HEK293T (cell line): ENCODE data around the gene DMD.

Experiments
- CTCF ChIA-PET: fragments of 350-600 bp; formaldehyde crosslinking; extraction: SDS; loops from one replicate; lab custom pipeline; 2021; ENCODE audit warnings: antibody characterized with exemption, inconsistent platforms; lab: Yijun Ruan, JAX
- POLR2A ChIA-PET: fragments of 350-600 bp; formaldehyde crosslinking; extraction: SDS; loops from one replicate; lab custom pipeline; 2020; ENCODE audit warnings: antibody characterized with exemption, inconsistent platforms; lab: Yijun Ruan, JAX
- DNase-seq: peaks from one replicate; pipeline ENCODE4 v3.0.0; 2012; ENCODE audit warnings: mixed read lengths; ENCODE audit errors: extremely low spot score
- ARNT ChIP-seq: fragments of 450-650 bp; IDR thresholded peaks from 2 replicates; pipeline ENCODE4 v1.6.1; 2017; ENCODE audit warnings: mild to moderate bottlenecking
- BHLHE40 ChIP-seq: fragments of 450-650 bp; IDR thresholded peaks from 2 replicates; pipeline ENCODE4 v1.6.1; 2016; ENCODE audit warnings: mild to moderate bottlenecking, moderate library complexity, borderline replicate concordance
- CTBP1 ChIP-seq: fragments of 450-650 bp; IDR thresholded peaks from 2 replicates; pipeline ENCODE4 v1.6.1; 2016; ENCODE audit warnings: borderline replicate concordance
- ELF4 ChIP-seq: fragments of 450-650 bp; IDR thresholded peaks from 2 replicates; pipeline ENCODE4 v1.6.1; 2017; ENCODE audit warnings: antibody characterized with exemption
- FOXA1 ChIP-seq: fragments of 450-650 bp; IDR thresholded peaks from 2 replicates; pipeline ENCODE4 v1.6.1; 2016; ENCODE audit warnings: mild to moderate bottlenecking
- FOXK2 ChIP-seq: fragments of 450-650 bp; IDR thresholded peaks from 2 replicates; pipeline ENCODE4 v1.6.1; 2016; ENCODE audit warnings: mild to moderate bottlenecking
- FOXM1 ChIP-seq: fragments of 450-650 bp; IDR thresholded peaks from 2 replicates; pipeline ENCODE4 v1.6.1; 2017; ENCODE audit warnings: mild to moderate bottlenecking, borderline replicate concordance
- HDGF ChIP-seq: fragments of 450-650 bp; IDR thresholded peaks from 2 replicates; pipeline ENCODE4 v1.6.1; 2017; ENCODE audit warnings: antibody characterized with exemption, borderline replicate concordance
- L3MBTL2 ChIP-seq: fragments of 450-650 bp; conservative IDR thresholded peaks from 2 replicates; pipeline ENCODE4 v1.6.1; 2016; ENCODE audit warnings: mild to moderate bottlenecking
- LEF1 ChIP-seq: fragments of 450-650 bp; IDR thresholded peaks from 2 replicates; pipeline ENCODE4 v1.6.1; 2017; ENCODE audit warnings: mild to moderate bottlenecking, borderline replicate concordance
- NFRKB ChIP-seq: fragments of 450-650 bp; IDR thresholded peaks from 2 replicates; pipeline ENCODE4 v1.6.1; 2016; ENCODE audit warnings: mild to moderate bottlenecking, moderate library complexity
- PKNOX1 ChIP-seq: fragments of 450-650 bp; IDR thresholded peaks from 2 replicates; pipeline ENCODE4 v1.6.1; 2016
- SP1 ChIP-seq: fragments of 450-650 bp; IDR thresholded peaks from 2 replicates; pipeline ENCODE4 v1.6.1; 2017
- SUZ12 ChIP-seq: fragments of 450-650 bp; IDR thresholded peaks from 2 replicates; pipeline ENCODE4 v1.6.1; 2016; ENCODE audit warnings: mild to moderate bottlenecking
- TARDBP ChIP-seq: fragments of 450-650 bp; IDR thresholded peaks from 2 replicates; pipeline ENCODE4 v1.6.1; 2016
- ZNF384 ChIP-seq: fragments of 450-650 bp; IDR thresholded peaks from 2 replicates; pipeline ENCODE4 v1.6.1; 2016

Gene DMD

GRCh38 chrX:31717474-31717873 is 1493.9 kb downstream of the DMD start:
- ChIA-PET CTCF (no interaction called here), POLR2A (no interaction called here)
- no peak for DNase-seq
- TF ChIP-seq FOXA1 (no peak), FOXK2 (no peak), HDGF (no peak), FOXM1 (no peak), ARNT (no peak), SUZ12 (no peak), NFRKB (no peak), ZNF384 (no peak), L3MBTL2 (no peak), LEF1 (no peak), SP1 (no peak), TARDBP (no peak)

- TF ChIP-seq PKNOX1, result peak; percentile 25; the same call in 1 of the 2 replicates
- TF ChIP-seq SUZ12, result no peak
- CTCF ChIA-PET, result no interaction called here
- POLR2A ChIA-PET, result no interaction called here
- peak; percentile 38 for DNase-seq
These were observed 1495.7 kb downstream of the DMD start for GRCh38 chrX:31715675-31716074.

GRCh38 chrX:31714797-31715196 is 1496.6 kb downstream of the DMD start:
- no peak for DNase-seq
- ChIA-PET POLR2A (no interaction called here), CTCF (no interaction called here)
- TF ChIP-seq SP1, result no peak
- no peak for TF ChIP-seq FOXM1
- TF ChIP-seq CTBP1, result no peak
- TF ChIP-seq L3MBTL2, result no peak
- TF ChIP-seq LEF1, result no peak
- TF ChIP-seq NFRKB, result no peak
- no peak for TF ChIP-seq BHLHE40
- no peak for TF ChIP-seq PKNOX1
- no peak for TF ChIP-seq SUZ12
- TF ChIP-seq ARNT, result no peak
- no peak for TF ChIP-seq FOXK2
- TF ChIP-seq ELF4, result no peak
- no peak for TF ChIP-seq TARDBP

- POLR2A ChIA-PET, result no interaction called here
- TF ChIP-seq CTBP1, result no peak
- TF ChIP-seq LEF1, result no peak
- no peak for TF ChIP-seq TARDBP
- TF ChIP-seq NFRKB, result no peak
- no peak for TF ChIP-seq BHLHE40
- TF ChIP-seq FOXM1, result no peak
- DNase-seq, result no peak
- CTCF ChIA-PET, result no interaction called here
These were observed 1498.2 kb downstream of the DMD start for GRCh38 chrX:31713120-31713519.

GRCh38 chrX:31711166-31711565 is 1500.2 kb downstream of the DMD start:
- TF ChIP-seq ELF4 (no peak), BHLHE40 (no peak), TARDBP (no peak), NFRKB (no peak), LEF1 (no peak), CTBP1 (no peak), HDGF (no peak), L3MBTL2 (no peak), ARNT (no peak), SUZ12 (no peak), PKNOX1 (no peak), SP1 (no peak), FOXK2 (no peak), FOXM1 (no peak), FOXA1 (no peak), ZNF384 (no peak)
- DNase-seq, result no peak
- ChIA-PET POLR2A (no interaction called here), CTCF (interaction anchor here (0.7 kb wide), 1 partner anchor 27 kb away, joined by 6 read pairs; no protein-coding TSS in a partner anchor)

GRCh38 chrX:31708116-31708515 is 1503.2 kb downstream of the DMD start:
- no peak for DNase-seq
- CTCF ChIA-PET, result no interaction called here
- POLR2A ChIA-PET, result no interaction called here
- TF ChIP-seq ELF4 (no peak), ARNT (no peak)

- TF ChIP-seq HDGF (no peak), FOXK2 (no peak), BHLHE40 (no peak), ELF4 (no peak), SUZ12 (no peak), SP1 (no peak), TARDBP (no peak), ARNT (no peak), L3MBTL2 (no peak), FOXM1 (no peak), LEF1 (no peak), ZNF384 (no peak), PKNOX1 (no peak), NFRKB (no peak), FOXA1 (no peak), CTBP1 (no peak)
- POLR2A ChIA-PET, result no interaction called here
- DNase-seq, result no peak
- CTCF ChIA-PET, result interaction anchor here (0.7 kb wide), 1 partner anchor 491 kb away, joined by 4 read pairs; no protein-coding TSS in a partner anchor
These were observed 1504.9 kb downstream of the DMD start for GRCh38 chrX:31706466-31706865.
